ENCODE data around the gene SNX10.

DNA sequence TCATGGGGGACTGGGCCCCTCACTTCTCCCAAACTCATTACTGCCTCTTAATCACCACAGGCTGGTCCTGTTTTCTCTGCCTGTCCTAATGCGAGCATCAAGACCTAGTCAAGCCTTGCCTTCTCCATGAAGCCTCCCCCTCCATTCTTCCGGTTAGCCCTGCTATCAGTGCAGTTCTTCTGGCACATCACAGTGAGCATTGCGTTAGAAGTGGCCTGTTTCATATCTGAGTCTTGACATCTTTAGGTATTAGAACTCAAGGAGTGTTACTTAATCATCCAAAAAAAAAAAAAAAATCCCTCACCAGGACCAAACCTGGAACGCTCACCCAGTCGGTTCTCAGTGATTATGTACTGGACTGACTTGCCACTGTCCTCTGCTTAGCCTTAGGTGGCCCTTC lies 17.4 kb downstream of the SNX10 start:
- TF ChIP-seq, protein P1, sequence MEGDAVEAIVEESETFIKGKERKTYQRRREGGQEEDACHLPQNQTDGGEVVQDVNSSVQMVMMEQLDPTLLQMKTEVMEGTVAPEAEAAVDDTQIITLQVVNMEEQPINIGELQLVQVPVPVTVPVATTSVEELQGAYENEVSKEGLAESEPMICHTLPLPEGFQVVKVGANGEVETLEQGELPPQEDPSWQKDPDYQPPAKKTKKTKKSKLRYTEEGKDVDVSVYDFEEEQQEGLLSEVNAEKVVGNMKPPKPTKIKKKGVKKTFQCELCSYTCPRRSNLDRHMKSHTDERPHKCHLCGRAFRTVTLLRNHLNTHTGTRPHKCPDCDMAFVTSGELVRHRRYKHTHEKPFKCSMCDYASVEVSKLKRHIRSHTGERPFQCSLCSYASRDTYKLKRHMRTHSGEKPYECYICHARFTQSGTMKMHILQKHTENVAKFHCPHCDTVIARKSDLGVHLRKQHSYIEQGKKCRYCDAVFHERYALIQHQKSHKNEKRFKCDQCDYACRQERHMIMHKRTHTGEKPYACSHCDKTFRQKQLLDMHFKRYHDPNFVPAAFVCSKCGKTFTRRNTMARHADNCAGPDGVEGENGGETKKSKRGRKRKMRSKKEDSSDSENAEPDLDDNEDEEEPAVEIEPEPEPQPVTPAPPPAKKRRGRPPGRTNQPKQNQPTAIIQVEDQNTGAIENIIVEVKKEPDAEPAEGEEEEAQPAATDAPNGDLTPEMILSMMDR (IDR thresholded peaks at IDR 0.05): no peak
- no peak for TF ChIP-seq POLR2A (IDR thresholded peaks at IDR 0.05)

All from breast epithelium (tissue), 3 donors.